ENCODE results near the gene TMA7B.
A peak's percentile ranks its signal among the peaks of the same experiment; 100 is the strongest.

Gene TMA7B

GRCh38 chr22:39959640-39960447, at the start of gene TMA7B:
TMA7B (plus strand) TSS chr22:39960397; CDS start chr22:39964375, 3,978 bp downstream.
- DNase-seq = no peak

DNA sequence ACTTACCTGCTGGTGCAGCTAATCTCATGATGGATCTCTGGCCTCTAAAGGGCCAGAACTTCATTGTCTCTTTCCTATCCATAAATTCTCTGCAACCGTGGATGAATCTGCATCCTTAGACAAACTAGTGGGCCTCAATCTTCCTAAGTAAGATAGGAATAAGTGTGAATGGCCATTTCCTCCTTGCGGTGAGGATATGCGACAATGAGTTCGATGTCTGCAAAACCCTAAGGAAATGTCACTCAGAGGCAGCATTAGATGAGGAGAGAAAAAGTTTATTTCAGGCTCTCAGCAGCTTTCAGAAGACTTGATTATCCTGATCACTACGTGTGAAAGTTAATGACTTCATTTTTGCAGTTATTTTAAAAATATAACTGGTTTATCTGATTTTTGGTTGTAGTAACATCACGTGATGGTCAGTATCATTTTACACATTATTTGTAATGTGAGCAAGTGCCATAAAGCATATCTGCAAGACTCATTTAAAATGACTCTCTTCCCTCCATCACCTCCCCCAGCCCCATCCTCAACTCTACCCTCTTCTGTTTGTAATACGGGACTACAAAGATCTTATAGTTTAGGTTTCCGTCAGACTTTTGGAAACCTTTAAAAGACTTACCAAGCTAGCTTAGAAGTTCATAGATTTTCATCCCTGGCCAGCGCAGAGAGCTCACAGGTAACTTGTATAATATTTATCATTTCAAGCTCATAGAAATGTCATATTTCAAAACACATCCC, 49.2 kb upstream of the TMA7B start:
- no peak for DNase-seq

- DNase-seq = no peak
Observed at GRCh38 chr22:39913321-39913720, 46.9 kb upstream of the TMA7B start.

- no peak for DNase-seq
Observed at GRCh38 chr22:39913886-39914285, 46.3 kb upstream of the TMA7B start.

GRCh38 chr22:39914584-39914983, 45.6 kb upstream of the TMA7B start:
- no peak for DNase-seq

DNA sequence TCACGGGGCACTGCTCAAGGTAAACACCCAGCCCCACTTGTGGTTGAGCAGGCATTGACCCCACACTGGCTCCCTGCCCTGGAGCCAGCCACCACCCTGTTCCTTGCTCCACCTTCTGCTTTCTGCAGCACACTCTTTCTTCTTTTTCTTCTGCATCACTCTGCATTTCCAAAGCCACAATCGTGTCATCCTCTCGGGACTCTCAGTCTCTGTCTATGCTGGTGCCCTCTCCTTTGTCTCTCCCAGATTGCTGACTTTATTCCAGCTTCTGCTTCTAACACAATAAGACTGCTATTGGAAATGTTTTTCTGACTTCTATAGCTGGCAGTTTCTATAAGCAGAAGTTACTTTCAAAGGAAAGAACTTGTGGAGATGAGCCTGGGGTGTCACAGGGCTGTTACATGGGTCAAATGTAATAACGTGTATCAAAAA, 44.9 kb upstream of the TMA7B start:
- no peak for DNase-seq

- no peak for DNase-seq
Observed at GRCh38 chr22:39916496-39916895, 43.7 kb upstream of the TMA7B start.

GRCh38 chr22:39917197-39917643, 43.0 kb upstream of the TMA7B start:
- peak; percentile 28 for DNase-seq

GRCh38 chr22:39917776-39918495, 42.3 kb upstream of the TMA7B start:
- no peak for DNase-seq

GRCh38 chr22:39920134-39920743, 40.0 kb upstream of the TMA7B start:
- no peak for DNase-seq

DNA sequence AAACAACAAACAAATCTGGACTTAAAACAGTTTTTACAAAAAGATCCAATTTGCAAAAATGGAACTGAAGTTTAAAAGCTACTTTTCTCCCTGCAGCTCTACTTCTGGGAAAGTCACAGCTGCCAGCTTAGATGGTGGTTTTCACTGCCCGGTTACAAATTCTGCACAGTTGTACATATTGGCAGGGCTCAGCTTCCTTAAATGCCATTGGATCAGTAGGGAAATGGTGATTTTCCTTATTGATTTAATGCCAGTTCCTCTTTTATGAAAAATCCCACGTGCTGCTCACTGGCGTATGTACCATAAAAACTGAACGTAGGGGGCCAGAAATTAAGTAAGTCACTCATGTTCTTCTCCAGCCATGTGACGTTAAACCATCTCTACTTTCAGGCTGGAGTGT, 36.5 kb upstream of the TMA7B start:
- no peak for DNase-seq

GRCh38 chr22:39924286-39924685, 35.9 kb upstream of the TMA7B start:
- DNase-seq = no peak

DNA sequence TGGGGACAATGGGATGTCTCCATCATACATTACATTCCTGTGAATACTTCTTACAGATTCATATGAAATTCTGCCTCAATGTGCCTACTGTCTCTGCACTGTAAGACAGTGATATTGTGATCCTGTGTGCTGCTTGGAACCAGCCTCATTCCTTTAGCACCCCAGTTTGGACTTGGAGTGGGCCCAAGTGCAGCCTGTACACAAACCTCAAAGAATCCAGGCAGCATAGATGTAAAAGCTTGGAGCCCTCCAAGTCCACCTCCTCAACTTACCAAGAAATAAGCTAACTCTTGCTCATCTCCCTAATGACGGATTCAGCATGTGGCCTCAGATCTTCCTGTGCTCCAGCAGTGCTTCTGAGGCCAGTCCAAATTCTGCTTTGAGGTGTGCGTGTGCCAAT, 34.9 kb upstream of the TMA7B start:
- DNase-seq = no peak

GRCh38 chr22:39925909-39926679, 34.1 kb upstream of the TMA7B start:
- no peak for DNase-seq

- no peak for DNase-seq
Observed at GRCh38 chr22:39926753-39927152, 33.4 kb upstream of the TMA7B start.

DNA sequence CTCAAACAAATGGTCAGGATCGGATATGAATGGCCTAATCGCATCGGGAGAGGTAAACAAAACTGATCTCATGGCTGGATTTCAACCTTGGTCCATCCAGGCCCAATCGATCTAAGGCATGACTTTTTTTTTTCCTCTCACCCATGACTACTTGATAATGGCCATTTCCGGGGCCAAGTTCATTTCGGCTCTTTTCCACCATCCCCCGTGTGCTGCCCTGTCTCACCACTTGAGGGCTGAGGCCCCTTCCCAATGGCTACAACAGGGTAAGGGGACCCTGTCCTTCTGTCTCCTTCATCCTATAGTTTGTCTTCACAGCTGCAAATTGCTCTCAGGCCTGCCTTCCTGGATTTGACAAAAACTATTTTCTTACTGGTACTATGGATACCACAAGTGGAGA, 32.7 kb upstream of the TMA7B start:
- no peak for DNase-seq

GRCh38 chr22:39928536-39929520, 31.4 kb upstream of the TMA7B start:
- peak; percentile 6 for DNase-seq

- no peak for DNase-seq
Observed at GRCh38 chr22:39931251-39931650, 28.9 kb upstream of the TMA7B start.

DNA sequence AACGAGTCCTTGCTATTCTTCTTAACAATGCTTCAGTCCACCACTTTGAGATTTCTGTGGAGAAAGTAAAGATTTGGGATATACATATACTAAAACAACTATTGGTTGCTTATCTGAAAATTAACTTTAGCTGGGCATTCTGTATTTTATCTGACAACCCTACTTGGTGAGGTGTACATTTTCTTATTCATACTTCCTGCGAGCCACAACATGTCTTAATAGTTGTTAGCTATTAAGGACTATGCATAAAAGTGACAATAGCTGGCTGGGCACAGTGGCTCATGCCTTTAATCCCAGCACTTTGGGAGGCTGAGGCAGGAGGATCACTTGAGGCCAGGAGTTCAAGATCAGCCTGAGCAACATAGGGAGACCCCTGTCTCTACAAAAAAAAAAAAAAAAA, 28.0 kb upstream of the TMA7B start:
- DNase-seq = no peak

GRCh38 chr22:39932918-39933649, 27.1 kb upstream of the TMA7B start:
- DNase-seq = no peak

All from NCI-H1092 (cell line).